H9 (cell line): ENCODE data around the gene SLC2A11. TPM values are rescaled to one million over a fixed set of nuclear protein-coding genes. Genes with fewer than 3 reads are reported as not detected.

Source experiments
- DNase-seq: peaks from one replicate; pipeline ENCODE4 v3.0.0-alpha.2; 2017
- H2AFZ ChIP-seq: one replicate; pipeline ENCODE4 v1.6.1; 2013; ENCODE audit warnings: mild to moderate bottlenecking, low read length, control low read depth, moderate library complexity
- H2AK5ac ChIP-seq: 2 replicates; pipeline ENCODE4 v1.6.1; 2013; ENCODE audit warnings: low read length, control low read depth, mixed read lengths; ENCODE audit not compliant: insufficient read length
- H2BK120ac ChIP-seq: one replicate; pipeline ENCODE4 v1.6.1; 2013; ENCODE audit warnings: low read depth, mild to moderate bottlenecking, low read length, control low read depth, inconsistent platforms; ENCODE audit not compliant: poor library complexity, severe bottlenecking
- H2BK12ac ChIP-seq: 2 replicates; pipeline ENCODE4 v1.6.1; 2013; ENCODE audit warnings: low read length, control low read depth, mixed read lengths, low read depth; ENCODE audit not compliant: insufficient read length
- H2BK15ac ChIP-seq: 2 replicates; pipeline ENCODE4 v1.6.1; 2013; ENCODE audit warnings: low read depth, low read length, control low read depth
- H2BK20ac ChIP-seq: one replicate; pipeline ENCODE4 v1.6.1; 2013; ENCODE audit warnings: low read depth, mild to moderate bottlenecking, low read length, control low read depth, inconsistent platforms; ENCODE audit not compliant: poor library complexity, severe bottlenecking
- H2BK5ac ChIP-seq: 2 replicates; pipeline ENCODE4 v1.6.1; 2013; ENCODE audit warnings: low read length, control low read depth, mixed read lengths; ENCODE audit not compliant: insufficient read length
- H3K14ac ChIP-seq: 2 replicates; pipeline ENCODE4 v1.6.1; 2013; ENCODE audit warnings: low read length, control low read depth; ENCODE audit not compliant: insufficient read depth
- H3K18ac ChIP-seq: 2 replicates; pipeline ENCODE4 v1.6.1; 2013; ENCODE audit warnings: low read depth, mild to moderate bottlenecking, mixed read lengths, low read length, control low read depth; ENCODE audit not compliant: insufficient read length
- H3K23ac ChIP-seq: 2 replicates; pipeline ENCODE4 v1.6.1; 2013; ENCODE audit warnings: low read length, control low read depth, mixed read lengths, low read depth; ENCODE audit not compliant: insufficient read length
- H3K23me2 ChIP-seq: 2 replicates; pipeline ENCODE4 v1.6.1; 2013; ENCODE audit warnings: low read depth, mild to moderate bottlenecking, mixed read lengths, low read length, control low read depth; ENCODE audit not compliant: insufficient read length, poor library complexity, severe bottlenecking
- H3K27ac ChIP-seq: 2 replicates; pipeline ENCODE4 v1.5.1; 2013; ENCODE audit warnings: low read length, control low read depth, mixed read lengths, low read depth; ENCODE audit not compliant: insufficient read length
- H3K27me3 ChIP-seq: 2 replicates; pipeline ENCODE4 v1.6.1; 2013; ENCODE audit warnings: low read length, control low read depth, inconsistent platforms; ENCODE audit not compliant: insufficient read depth
- H3K4ac ChIP-seq: 2 replicates; pipeline ENCODE4 v1.6.1; 2013; ENCODE audit warnings: low read depth, mild to moderate bottlenecking, control low read depth, inconsistent platforms, low read length, moderate library complexity
- H3K4me1 ChIP-seq: 2 replicates; pipeline ENCODE4 v1.6.1; 2013; ENCODE audit warnings: low read length, control low read depth, inconsistent platforms; ENCODE audit not compliant: insufficient read depth
- H3K4me2 ChIP-seq: 2 replicates; pipeline ENCODE4 v1.6.1; 2013; ENCODE audit warnings: low read length, control low read depth, mixed read lengths; ENCODE audit not compliant: insufficient read length, insufficient read depth
- H3K56ac ChIP-seq: 2 replicates; pipeline ENCODE4 v1.6.1; 2013; ENCODE audit warnings: low read depth, mild to moderate bottlenecking, mixed read lengths, low read length, control low read depth; ENCODE audit not compliant: insufficient read length
- H3K79me1 ChIP-seq: 2 replicates; pipeline ENCODE4 v1.6.1; 2013; ENCODE audit warnings: low read depth, mild to moderate bottlenecking, moderate library complexity, low read length, control low read depth, inconsistent platforms; ENCODE audit not compliant: insufficient read depth, poor library complexity, severe bottlenecking
- H3K79me2 ChIP-seq: 2 replicates; pipeline ENCODE4 v1.6.1; 2013; ENCODE audit warnings: low read length, control low read depth, inconsistent platforms; ENCODE audit not compliant: insufficient read depth
- H3K9ac ChIP-seq: 2 replicates; pipeline ENCODE4 v1.6.1; 2013; ENCODE audit warnings: low read length, control low read depth, mixed read lengths; ENCODE audit not compliant: insufficient read length; ENCODE audit errors: extremely low read depth
- H3K9me3 ChIP-seq: one replicate; pipeline ENCODE4 v1.6.1; 2013; ENCODE audit warnings: low read depth, low read length, inconsistent platforms; ENCODE audit not compliant: control insufficient read depth
- H3T11ph ChIP-seq: one replicate; pipeline ENCODE4 v1.6.1; 2013; ENCODE audit warnings: mild to moderate bottlenecking, low read length, control low read depth, inconsistent platforms
- H4K20me1 ChIP-seq: one replicate; pipeline ENCODE4 v1.6.1; 2013; ENCODE audit not compliant: control insufficient read depth, insufficient read length, insufficient read depth
- H4K5ac ChIP-seq: 2 replicates; pipeline ENCODE4 v1.6.1; 2013; ENCODE audit warnings: low read depth, mild to moderate bottlenecking, mixed read lengths, low read length, control low read depth; ENCODE audit not compliant: insufficient read length
- H4K8ac ChIP-seq: replicated peaks from 2 replicates; pipeline ENCODE4 v1.6.1; 2013; ENCODE audit warnings: low read length, control low read depth, mixed read lengths, low read depth; ENCODE audit not compliant: insufficient read length
- H4K91ac ChIP-seq: 2 replicates; pipeline ENCODE4 v1.6.1; 2013; ENCODE audit warnings: low read depth, mild to moderate bottlenecking, moderate library complexity, mixed read lengths, low read length, control low read depth; ENCODE audit not compliant: insufficient read length
- H3K27ac Mint-ChIP-seq, 3 experiments: 2 replicates in 2 of 3; 3 replicates in 1 of 3; pipeline ENCODE4 v1.8.0; 2020 to 2021; ENCODE audit warnings: mixed read lengths in 3 of 3, mild to moderate bottlenecking in 1 of 3, moderate library complexity in 1 of 3
- H3K27me3 Mint-ChIP-seq: 2 replicates; pipeline ENCODE4 v1.8.0; 2021; ENCODE audit warnings: low read depth, mild to moderate bottlenecking, moderate library complexity, mixed read lengths
- H3K36me3 Mint-ChIP-seq, 3 experiments: 2 replicates in 2 of 3; 3 replicates in 1 of 3; pipeline ENCODE4 v1.8.0; 2020 to 2021; ENCODE audit warnings: low read depth in 3 of 3, mixed read lengths in 3 of 3; ENCODE audit not compliant: insufficient read depth in 1 of 3
- H3K4me1 Mint-ChIP-seq, 2 experiments: 2 replicates each; pipeline ENCODE4 v1.8.0; 2020; ENCODE audit warnings: mixed read lengths in 2 of 2
- H3K4me3 Mint-ChIP-seq, 2 experiments: 2 replicates in 1 of 2; 3 replicates in 1 of 2; pipeline ENCODE4 v1.8.0; 2020 to 2021; ENCODE audit warnings: mild to moderate bottlenecking in 2 of 2, mixed read lengths in 2 of 2, moderate library complexity in 1 of 2
- H3K9me3 Mint-ChIP-seq, 2 experiments: 2 replicates in 1 of 2; 3 replicates in 1 of 2; pipeline ENCODE4 v1.8.0; 2020; ENCODE audit warnings: mild to moderate bottlenecking in 2 of 2, mixed read lengths in 2 of 2, moderate library complexity in 1 of 2
- CTCF ChIP-seq: fragments of 200-600 bp; sonication (generic); conservative IDR thresholded peaks from 3 replicates; pipeline ENCODE4 v1.8.0; 2021; ENCODE audit warnings: antibody characterized with exemption, mild to moderate bottlenecking
- WGBS: extraction: QIAGEN DNeasy Blood & Tissue Kit; methylation state at CpG from one replicate; pipeline ENCODE4 v1.1.7; 2013; ENCODE audit warnings: missing lambda C conversion rate, low lambda C conversion rate, mixed read lengths; ENCODE audit not compliant: insufficient read length; ENCODE audit errors: extremely low coverage; 5-methylcytosine and 5-hydroxymethylcytosine counted together
- total RNA-seq: library from RNA; stranded (reverse); gene quantifications from 2 replicates; pipeline ENCODE4 v1.2.1, GENCODE V29; 2021

SLC2A11 gene
- total RNA-seq, 1 experiment from 2014 or later = 15.0 TPM

GRCh38 chr22:23824476-23825245 is 33.0 kb upstream of the SLC2A11 start:
- Mint-ChIP-seq H3K9me3 (no peaks in the 10 kb centered on the region), H3K4me1 (peaks cover 16 to 19% of the 10 kb centered on the region in 2 experiments; a peak in 3 of 4 replicates)
- no peak overlapping the region for H3K4ac ChIP-seq

More at GRCh38 chr22:23824476-23825245, 33.0 kb upstream of the SLC2A11 start:
- H2BK15ac ChIP-seq = no peak overlapping the region
- no peak overlapping the region for H4K5ac ChIP-seq
- H3K56ac ChIP-seq = no peak overlapping the region
- no CpG with 5 or more reads among the region's 13 CpGs for WGBS
- no peak for DNase-seq
- H4K8ac ChIP-seq = no peak overlapping the region
- H2AFZ ChIP-seq = no peak overlapping the region
- no peak overlapping the region for H3K4me2 ChIP-seq
- H3K9ac ChIP-seq = no peak overlapping the region
- Mint-ChIP-seq H3K4me3 (no peak overlapping the region), H3K36me3 (peaks cover 49 to 91% (median 89%) of the 10 kb centered on the region in 3 experiments), H3K27me3 (no peaks in the 10 kb centered on the region), H3K27ac (peak overlapping the region in 2 of 3 experiments; percentile 7 to 61; a peak in 2 of 7 replicates)
- no peak overlapping the region for H2BK120ac ChIP-seq
- no peak overlapping the region for H2BK5ac ChIP-seq
- no peak overlapping the region for H2BK20ac ChIP-seq
- no peaks in the 10 kb centered on the region for H3K23me2 ChIP-seq
- H3K27me3 ChIP-seq = no peaks in the 10 kb centered on the region
- no peaks in the 10 kb centered on the region for H3K4me1 ChIP-seq
- H3K79me1 ChIP-seq = no peaks in the 10 kb centered on the region
- H3K23ac ChIP-seq = no peak overlapping the region
- H2AK5ac ChIP-seq = no peak overlapping the region
- no peak overlapping the region for H3K18ac ChIP-seq
- no peaks in the 10 kb centered on the region for H3K9me3 ChIP-seq
- no peak for TF ChIP-seq CTCF
- no peak overlapping the region for H4K91ac ChIP-seq
- no peak overlapping the region for H3K14ac ChIP-seq
- H2BK12ac ChIP-seq = no peak overlapping the region
- no peaks in the 10 kb centered on the region for H4K20me1 ChIP-seq
- no peak overlapping the region for H3T11ph ChIP-seq
- H3K79me2 ChIP-seq = no peaks in the 10 kb centered on the region
- no peak overlapping the region for H3K27ac ChIP-seq
